Kidney epithelial cell (primary cell): ENCODE measurements around the gene NPAS1. TPM values are rescaled to one million over a fixed set of nuclear protein-coding genes. Genes with fewer than 3 reads are reported as not detected.
A peak's percentile ranks its signal among the peaks of the same experiment; 100 is the strongest.

Source experiments
- DNase-seq: peaks from one replicate; pipeline ENCODE4 v3.0.0-alpha.2; 2010; ENCODE audit warnings: low read depth
- H3K27me3 ChIP-seq: 2 replicates; pipeline ENCODE4 v1.6.0; 2011; ENCODE audit warnings: low read length; ENCODE audit not compliant: control insufficient read depth, insufficient read depth
- H3K36me3 ChIP-seq: 2 replicates; pipeline ENCODE4 v1.5.1; 2011; ENCODE audit warnings: low read length; ENCODE audit not compliant: control insufficient read depth, insufficient read depth
- H3K4me3 ChIP-seq: 2 replicates; pipeline ENCODE4 v1.5.1; 2011; ENCODE audit warnings: low read depth, mild to moderate bottlenecking, control low read depth, low read length
- total RNA-seq: library from RNA; depleted of rRNA; stranded (reverse); fragments of >200 nt; gene quantifications from 2 replicates; pipeline ENCODE4 v1.2.3, GENCODE V29; 2015
- TF ChIP-seq, protein P1 (sequence below): IDR thresholded peaks from 2 replicates; pipeline ENCODE4 v1.5.1; 2011; ENCODE audit warnings: mild to moderate bottlenecking, moderate library complexity, low read length, control low read depth, inconsistent platforms; ENCODE audit not compliant: insufficient read depth, poor library complexity, severe bottlenecking

NPAS1 gene
- total RNA-seq, 1 donor from 2014 or later, result 1.6 TPM

DNA sequence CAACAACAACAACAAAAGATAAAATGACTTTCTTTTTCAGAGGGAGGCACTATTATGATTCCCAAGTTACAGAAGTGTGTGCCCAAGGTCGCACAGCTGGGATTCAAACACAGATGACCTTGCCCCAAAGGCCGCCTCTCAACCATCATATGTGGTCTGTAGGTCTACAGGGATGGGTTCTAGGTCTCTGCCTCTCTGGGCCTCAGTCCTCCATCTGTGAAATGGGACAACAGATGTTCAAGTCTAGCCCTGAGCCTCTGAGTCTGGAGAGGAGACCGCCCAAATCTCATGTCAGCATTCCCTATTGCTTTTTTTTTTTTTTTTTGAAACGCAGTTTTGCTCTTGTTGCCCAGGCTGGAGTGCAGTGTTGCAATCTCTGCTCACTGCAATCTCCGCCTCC lies 4.9 kb downstream of the NPAS1 start:
- no peak overlapping the region for H3K4me3 ChIP-seq
- H3K27me3 ChIP-seq, result peaks cover 63% of the 10 kb centered on the region
- no peaks in the 10 kb centered on the region for H3K36me3 ChIP-seq
- DNase-seq, result no peak
- TF ChIP-seq, protein P1, sequence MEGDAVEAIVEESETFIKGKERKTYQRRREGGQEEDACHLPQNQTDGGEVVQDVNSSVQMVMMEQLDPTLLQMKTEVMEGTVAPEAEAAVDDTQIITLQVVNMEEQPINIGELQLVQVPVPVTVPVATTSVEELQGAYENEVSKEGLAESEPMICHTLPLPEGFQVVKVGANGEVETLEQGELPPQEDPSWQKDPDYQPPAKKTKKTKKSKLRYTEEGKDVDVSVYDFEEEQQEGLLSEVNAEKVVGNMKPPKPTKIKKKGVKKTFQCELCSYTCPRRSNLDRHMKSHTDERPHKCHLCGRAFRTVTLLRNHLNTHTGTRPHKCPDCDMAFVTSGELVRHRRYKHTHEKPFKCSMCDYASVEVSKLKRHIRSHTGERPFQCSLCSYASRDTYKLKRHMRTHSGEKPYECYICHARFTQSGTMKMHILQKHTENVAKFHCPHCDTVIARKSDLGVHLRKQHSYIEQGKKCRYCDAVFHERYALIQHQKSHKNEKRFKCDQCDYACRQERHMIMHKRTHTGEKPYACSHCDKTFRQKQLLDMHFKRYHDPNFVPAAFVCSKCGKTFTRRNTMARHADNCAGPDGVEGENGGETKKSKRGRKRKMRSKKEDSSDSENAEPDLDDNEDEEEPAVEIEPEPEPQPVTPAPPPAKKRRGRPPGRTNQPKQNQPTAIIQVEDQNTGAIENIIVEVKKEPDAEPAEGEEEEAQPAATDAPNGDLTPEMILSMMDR, result no peak

DNA sequence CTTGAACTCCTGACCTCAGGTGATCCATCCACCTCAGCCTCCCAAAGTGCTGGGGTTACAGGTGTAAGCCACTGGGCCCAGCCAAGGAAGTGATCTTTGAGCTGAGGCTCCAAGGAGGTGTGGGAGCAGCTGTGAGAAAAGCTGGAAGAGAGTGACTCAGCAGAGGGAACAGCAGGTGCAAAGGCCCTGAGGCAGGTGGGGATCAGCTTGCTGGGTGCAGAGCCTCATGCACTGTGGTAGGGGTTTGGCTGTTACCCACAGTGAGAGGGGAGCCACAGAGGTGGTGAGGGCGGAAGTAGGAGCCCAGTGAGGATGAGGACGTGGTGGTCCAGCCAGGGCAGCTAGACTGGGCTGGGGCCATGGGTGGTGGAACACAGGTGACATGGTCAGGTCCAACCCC lies 6.5 kb downstream of the NPAS1 start:
- peaks cover 50% of the 10 kb centered on the region for H3K27me3 ChIP-seq
- DNase-seq, result no peak
- TF ChIP-seq, protein P1, result no peak
- H3K36me3 ChIP-seq, result no peaks in the 10 kb centered on the region
- H3K4me3 ChIP-seq, result no peak overlapping the region

DNA sequence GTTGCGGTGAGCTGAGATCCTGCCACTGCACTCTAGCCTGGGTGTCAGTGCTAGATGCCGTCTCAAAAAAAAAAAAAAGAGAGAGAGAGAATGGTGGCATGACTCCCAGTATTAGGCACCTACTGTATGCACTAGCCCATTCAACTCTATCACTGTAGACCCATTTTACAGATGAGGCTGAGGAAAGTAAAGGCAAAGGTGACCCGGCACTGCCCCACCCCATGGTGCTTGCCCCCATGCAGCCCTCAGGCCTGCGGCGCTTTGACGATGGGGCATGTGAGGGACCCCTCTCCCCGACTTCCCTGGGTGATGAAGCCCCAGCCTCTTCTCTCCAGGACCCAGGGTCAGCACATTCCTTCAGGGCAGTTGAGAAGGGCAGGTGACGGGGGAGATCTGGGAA lies 7.3 kb downstream of the NPAS1 start:
- DNase-seq, result no peak
- H3K4me3 ChIP-seq, result no peak overlapping the region
- TF ChIP-seq, protein P1, result no peak
- H3K36me3 ChIP-seq, result no peaks in the 10 kb centered on the region
- peaks cover 42% of the 10 kb centered on the region for H3K27me3 ChIP-seq

DNA sequence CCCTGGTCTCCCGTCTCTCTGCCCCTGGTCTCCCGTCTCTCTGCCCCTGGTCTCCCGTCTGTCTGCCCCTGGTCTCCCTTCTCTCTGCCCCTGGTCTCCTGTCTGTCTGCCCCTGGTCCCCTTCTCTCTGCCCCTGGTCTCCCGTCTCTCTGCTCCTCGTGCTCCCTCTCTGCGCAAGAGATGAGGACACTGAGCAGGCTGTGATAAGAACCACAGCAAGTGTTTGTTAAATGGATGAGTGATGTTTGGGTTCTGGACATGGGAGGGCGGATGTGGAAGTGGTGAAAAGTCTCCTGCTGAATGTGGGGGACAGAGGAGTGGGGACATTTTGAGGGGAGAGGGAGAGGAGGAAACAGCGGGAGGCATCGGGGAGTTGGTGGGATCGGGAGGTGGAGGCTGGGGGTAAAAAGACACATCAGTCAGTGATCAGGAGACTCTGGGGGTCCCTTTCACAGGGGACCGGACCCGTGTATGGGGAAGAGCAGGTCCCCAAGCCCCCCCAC lies 8.0 kb downstream of the NPAS1 start:
- Histone ChIP-seq H3K4me3 (no peak overlapping the region), H3K27me3 (peaks cover 37% of the 10 kb centered on the region), H3K36me3 (no peaks in the 10 kb centered on the region)
- no peak for DNase-seq
- TF ChIP-seq, protein P1, result no peak

DNA sequence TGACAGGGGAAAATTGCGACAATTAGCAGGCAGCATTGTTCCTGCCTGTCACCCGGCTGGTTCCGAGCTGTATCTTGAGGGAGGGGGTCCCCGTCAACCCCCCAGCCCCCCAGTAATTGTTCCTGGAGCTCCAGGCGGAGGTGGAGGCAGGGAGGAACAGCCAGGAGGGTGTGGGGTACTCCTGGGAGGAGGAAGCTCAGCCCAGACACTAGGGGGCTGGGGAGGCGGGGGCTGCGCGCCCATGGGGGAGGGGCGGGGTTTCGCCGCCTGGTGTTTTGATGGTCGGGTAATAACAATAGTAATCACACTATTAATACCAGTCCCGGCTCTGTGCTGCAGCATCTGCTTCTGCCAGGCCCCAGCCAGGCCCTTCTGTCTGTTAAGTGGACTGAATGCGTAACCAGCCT lies 8.6 kb downstream of the NPAS1 start:
- H3K4me3 ChIP-seq, result no peak overlapping the region
- H3K36me3 ChIP-seq, result no peaks in the 10 kb centered on the region
- TF ChIP-seq, protein P1, result no peak
- DNase-seq, result no peak
- peaks cover 32% of the 10 kb centered on the region for H3K27me3 ChIP-seq

DNA sequence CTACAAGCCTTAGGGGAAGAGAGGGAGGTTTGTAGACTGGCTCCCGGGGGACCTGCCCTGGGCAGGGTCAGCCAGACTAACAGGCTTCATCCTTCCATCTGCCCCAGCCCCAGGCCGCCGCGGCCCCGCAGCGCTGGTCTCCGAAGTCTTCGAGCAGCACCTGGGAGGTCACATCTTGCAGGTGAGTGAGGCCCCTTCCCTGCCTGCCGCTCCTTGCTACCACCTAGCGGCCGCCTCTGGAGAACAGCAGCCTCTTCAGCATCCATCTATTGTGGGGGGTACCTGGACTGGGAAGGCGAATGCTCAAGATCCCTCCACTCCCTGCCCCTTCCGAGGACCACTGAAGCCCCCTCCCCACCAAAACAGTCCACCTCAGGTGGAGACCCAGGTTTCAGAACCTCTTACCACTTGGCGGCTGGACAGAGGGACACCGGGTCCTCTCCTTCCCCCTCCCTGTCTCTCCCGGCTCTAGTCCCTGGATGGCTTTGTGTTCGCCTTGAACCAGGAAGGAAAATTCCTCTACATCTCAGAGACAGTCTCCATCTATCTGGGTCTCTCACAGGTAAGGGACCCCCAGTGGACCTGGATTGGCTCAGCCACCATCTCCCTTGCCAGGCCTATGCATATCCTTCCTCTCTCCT lies 12.7 kb downstream of the NPAS1 start:
- Histone ChIP-seq H3K4me3 (no peak overlapping the region), H3K36me3 (no peaks in the 10 kb centered on the region), H3K27me3 (peaks cover 14% of the 10 kb centered on the region)
- DNase-seq, result no peak
- TF ChIP-seq, protein P1, result peak; percentile 94
